ENCODE data around the gene RBM38.

DNA sequence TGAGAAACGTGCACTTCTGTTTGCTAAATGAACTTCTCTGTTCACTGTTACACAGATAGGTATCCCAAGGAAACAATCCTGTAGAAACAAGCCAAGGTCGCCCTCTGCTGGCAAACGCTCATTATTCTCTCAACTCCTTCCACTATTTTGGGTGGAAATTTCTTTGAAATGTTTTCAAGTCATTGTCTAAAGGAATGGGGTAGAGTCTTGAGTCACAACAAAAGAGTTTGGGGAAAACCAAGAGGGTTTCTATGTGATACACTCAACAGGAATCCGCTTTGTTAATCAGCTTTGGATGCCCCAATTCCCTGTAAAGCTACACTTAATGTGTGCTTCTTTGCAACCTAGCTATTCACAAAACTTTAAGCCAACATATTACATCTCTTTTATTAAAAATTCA lies 44.7 kb upstream of the RBM38 start:
- TF ChIP-seq EGR1 (conservative IDR thresholded peaks at IDR 0.05) (no peak), ZNF766 (CRISPR knock-in tag; conservative IDR thresholded peaks at IDR 0.05) (no peak), JUND (IDR thresholded peaks at IDR 0.05; ENCODE audit: borderline replicate concordance, low read depth, low read length) (no peak), JUND (tag; IDR thresholded peaks at IDR 0.05; ENCODE audit: borderline replicate concordance, low read depth, low read length) (no peak), SPI1 (IDR thresholded peaks at IDR 0.05; ENCODE audit: borderline replicate concordance, low read depth, low read length) (no peak), ZNF146 (CRISPR knock-in tag; IDR thresholded peaks at IDR 0.05; ENCODE audit: unreplicated experiment) (no peak), SRSF9 (IDR thresholded peaks at IDR 0.05; ENCODE audit: borderline replicate concordance, low read depth, low read length) (no peak), HNRNPK (IDR thresholded peaks at IDR 0.05; ENCODE audit: low read depth, low read length, poor library complexity, severe bottlenecking) (no peak), ZNF133 (CRISPR knock-in tag; IDR thresholded peaks at IDR 0.05) (no peak), ARID1B (IDR thresholded peaks at IDR 0.05) (no peak)
- TF ChIP-seq, protein P1, sequence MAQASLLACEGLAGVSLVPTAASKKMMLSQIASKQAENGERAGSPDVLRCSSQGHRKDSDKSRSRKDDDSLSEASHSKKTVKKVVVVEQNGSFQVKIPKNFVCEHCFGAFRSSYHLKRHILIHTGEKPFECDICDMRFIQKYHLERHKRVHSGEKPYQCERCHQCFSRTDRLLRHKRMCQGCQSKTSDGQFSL (CRISPR knock-in tag; IDR thresholded peaks at IDR 0.05) = no peak
- TF ChIP-seq, protein P1 (tag; IDR thresholded peaks at IDR 0.05) = no peak
